Measurements from ENCODE around the gene SLC35A1.

GRCh38 chr6:87522686-87523085 is 49.9 kb downstream of the SLC35A1 start:
- TF ChIP-seq, protein P1, sequence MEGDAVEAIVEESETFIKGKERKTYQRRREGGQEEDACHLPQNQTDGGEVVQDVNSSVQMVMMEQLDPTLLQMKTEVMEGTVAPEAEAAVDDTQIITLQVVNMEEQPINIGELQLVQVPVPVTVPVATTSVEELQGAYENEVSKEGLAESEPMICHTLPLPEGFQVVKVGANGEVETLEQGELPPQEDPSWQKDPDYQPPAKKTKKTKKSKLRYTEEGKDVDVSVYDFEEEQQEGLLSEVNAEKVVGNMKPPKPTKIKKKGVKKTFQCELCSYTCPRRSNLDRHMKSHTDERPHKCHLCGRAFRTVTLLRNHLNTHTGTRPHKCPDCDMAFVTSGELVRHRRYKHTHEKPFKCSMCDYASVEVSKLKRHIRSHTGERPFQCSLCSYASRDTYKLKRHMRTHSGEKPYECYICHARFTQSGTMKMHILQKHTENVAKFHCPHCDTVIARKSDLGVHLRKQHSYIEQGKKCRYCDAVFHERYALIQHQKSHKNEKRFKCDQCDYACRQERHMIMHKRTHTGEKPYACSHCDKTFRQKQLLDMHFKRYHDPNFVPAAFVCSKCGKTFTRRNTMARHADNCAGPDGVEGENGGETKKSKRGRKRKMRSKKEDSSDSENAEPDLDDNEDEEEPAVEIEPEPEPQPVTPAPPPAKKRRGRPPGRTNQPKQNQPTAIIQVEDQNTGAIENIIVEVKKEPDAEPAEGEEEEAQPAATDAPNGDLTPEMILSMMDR (IDR thresholded peaks at IDR 0.05; ENCODE audit: low read depth, low read length) = no peak
- no peak for TF ChIP-seq POLR2A (IDR thresholded peaks at IDR 0.05; ENCODE audit: extremely low read depth, insufficient read length)

All from NB4 (cell line).